Calu3 (cell line): ENCODE measurements around the gene PPP1R16B. TPM values are rescaled to one million over a fixed set of nuclear protein-coding genes. Genes with fewer than 3 reads are reported as not detected.

ENCODE experiments used
- BruUV-seq: library from RNA; stranded (reverse); fragments of 400-500 nt; replicated peaks from 2 replicates; lab custom pipeline; 2021; lab: Mats Ljungman, UMichigan
- CTCF ChIA-PET: fragments of 300-600 bp; sonication (Branson Sonifier 250); formaldehyde crosslinking; loops from one replicate; lab custom pipeline; 2022; ENCODE audit warnings: antibody characterized with exemption; lab: Charles Lee
- DNase-seq: peaks from one replicate; pipeline ENCODE4 v3.0.0; 2022
- H3K27ac Mint-ChIP-seq: one replicate; pipeline ENCODE4 v1.8.0; 2022; ENCODE audit warnings: mixed read lengths; ENCODE audit not compliant: unreplicated experiment
- H3K27me3 Mint-ChIP-seq: one replicate; pipeline ENCODE4 v1.8.0; 2022; ENCODE audit warnings: mixed read lengths; ENCODE audit not compliant: unreplicated experiment
- H3K36me3 Mint-ChIP-seq: one replicate; pipeline ENCODE4 v1.8.0; 2022; ENCODE audit warnings: mild to moderate bottlenecking, moderate library complexity, mixed read lengths; ENCODE audit not compliant: insufficient read depth, unreplicated experiment
- H3K4me1 Mint-ChIP-seq: one replicate; pipeline ENCODE4 v1.8.0; 2022; ENCODE audit warnings: mild to moderate bottlenecking, low read depth, mixed read lengths; ENCODE audit not compliant: unreplicated experiment
- H3K4me3 Mint-ChIP-seq: one replicate; pipeline ENCODE4 v1.8.0; 2022; ENCODE audit warnings: mild to moderate bottlenecking, low read depth, moderate library complexity, mixed read lengths; ENCODE audit not compliant: unreplicated experiment
- H3K9me3 Mint-ChIP-seq: one replicate; pipeline ENCODE4 v1.8.0; 2022; ENCODE audit warnings: low read depth, mixed read lengths; ENCODE audit not compliant: unreplicated experiment
- CTCF ChIP-seq: fragments of 200-600 bp; IDR thresholded peaks from one replicate; pipeline ENCODE4 v1.8.0; 2022; ENCODE audit warnings: antibody characterized with exemption; ENCODE audit not compliant: unreplicated experiment
- intact Hi-C: fragments of 100-400 bp; cut with micrococcal nuclease; formaldehyde crosslinking; loops from one replicate; pipeline ENCODE4 v1.10.0; 2022; ENCODE audit not compliant: unreplicated experiment
- total RNA-seq: library from RNA; stranded (reverse); gene quantifications from 2 replicates; pipeline ENCODE4 v1.2.3, GENCODE V29; 2022

Gene PPP1R16B
- total RNA-seq, 1 experiment from 2014 or later: not detected

- intact Hi-C loops: no loop called here
- no peaks in the 10 kb centered on the region for H3K36me3 Mint-ChIP-seq
- H3K27ac Mint-ChIP-seq: no peak overlapping the region
- CTCF ChIA-PET: interaction anchor here (0.6 kb wide), 1 partner anchor 18 kb away, joined by 13 read pairs; no protein-coding TSS in a partner anchor
- no peaks in the 10 kb centered on the region for H3K9me3 Mint-ChIP-seq
- TF ChIP-seq CTCF: no peak
- H3K4me1 Mint-ChIP-seq: peaks cover 3% of the 10 kb centered on the region
- BruUV-seq: no TSS peak
- no peak for DNase-seq
- H3K27me3 Mint-ChIP-seq: peaks cover 62% of the 10 kb centered on the region
- H3K4me3 Mint-ChIP-seq: no peak overlapping the region
These were observed 83.6 kb downstream of the PPP1R16B start for GRCh38 chr20:38889050-38889449.

GRCh38 chr20:38889792-38890496 lies 84.4 kb downstream of the PPP1R16B start:
- BruUV-seq: no TSS peak
- DNase-seq: no peak
- Mint-ChIP-seq H3K9me3 (no peaks in the 10 kb centered on the region), H3K4me1 (peaks cover 12% of the 10 kb centered on the region), H3K27me3 (peaks cover 71% of the 10 kb centered on the region), H3K27ac (no peak overlapping the region), H3K36me3 (no peaks in the 10 kb centered on the region), H3K4me3 (no peak overlapping the region)
- CTCF ChIA-PET: interaction anchor here (2.3 kb wide), 1 partner anchor 18 kb away, joined by 10 read pairs; no protein-coding TSS in a partner anchor
- TF ChIP-seq CTCF: no peak
- intact Hi-C loops: loop anchor here (5.0 kb wide), 1 partner anchor 158 kb away; no protein-coding TSS in a partner anchor

GRCh38 chr20:38890497-38890818 lies 85.0 kb downstream of the PPP1R16B start:
- no peak overlapping the region for H3K27ac Mint-ChIP-seq
- no peaks in the 10 kb centered on the region for H3K9me3 Mint-ChIP-seq
- no peak for DNase-seq
- no peaks in the 10 kb centered on the region for H3K36me3 Mint-ChIP-seq
- no peak for TF ChIP-seq CTCF
- intact Hi-C loops: loop anchor here (5.0 kb wide), 1 partner anchor 158 kb away; no protein-coding TSS in a partner anchor
- no TSS peak for BruUV-seq
- no peak overlapping the region for H3K4me3 Mint-ChIP-seq
- peaks cover 13% of the 10 kb centered on the region for H3K4me1 Mint-ChIP-seq
- CTCF ChIA-PET: interaction anchor here (2.3 kb wide), 1 partner anchor 19 kb away, joined by 10 read pairs; no protein-coding TSS in a partner anchor
- H3K27me3 Mint-ChIP-seq: peaks cover 76% of the 10 kb centered on the region

GRCh38 chr20:38892091-38892981 lies 86.8 kb downstream of the PPP1R16B start:
- Mint-ChIP-seq H3K4me3 (no peak overlapping the region), H3K27me3 (peaks cover 80% of the 10 kb centered on the region), H3K9me3 (no peaks in the 10 kb centered on the region), H3K36me3 (no peaks in the 10 kb centered on the region), H3K27ac (no peak overlapping the region), H3K4me1 (peaks cover 13% of the 10 kb centered on the region)
- TF ChIP-seq CTCF: no peak
- no peak for DNase-seq
- intact Hi-C loops: loop anchor here (5.0 kb wide), 1 partner anchor 160 kb away; no protein-coding TSS in a partner anchor
- no TSS peak for BruUV-seq
- CTCF ChIA-PET: interaction anchor here (0.9 to 2.3 kb wide), 5 partner anchors 9 to 243 kb away, joined by 3 to 10 read pairs (median 4); no protein-coding TSS in a partner anchor
